GM12878 (cell line): ENCODE measurements around the gene TPSB2. TPM values are rescaled to one million over a fixed set of nuclear protein-coding genes. Genes with fewer than 3 reads are reported as not detected.

Experiments used
- ATAC-seq: fragments of 200-7000 bp; cut with Tn5 transposase; 3 replicates; pipeline ENCODE4 v1.9.1; 2020; ENCODE audit warnings: mild to moderate bottlenecking, moderate library complexity
- BruUV-seq: library from RNA; stranded (reverse); fragments of 400-500 nt; replicated peaks from 2 replicates; lab custom pipeline; 2021; lab: Mats Ljungman, UMichigan
- CTCF ChIA-PET: fragments of 300-600 bp; sonication (Branson Sonifier 250); formaldehyde crosslinking; extraction: SDS; loops from one replicate; lab custom pipeline; 2021; ENCODE audit warnings: inconsistent platforms; lab: Yijun Ruan, JAX
- POLR2A ChIA-PET: fragments of 350-600 bp; formaldehyde crosslinking; extraction: SDS; loops from one replicate; lab custom pipeline; 2021; ENCODE audit warnings: inconsistent platforms; lab: Charles Lee
- RAD21 ChIA-PET: fragments of 300-600 bp; sonication (Branson Sonifier 250); formaldehyde crosslinking; loops from one replicate; lab custom pipeline; 2023; ENCODE audit warnings: antibody characterized with exemption; ENCODE audit not compliant: unreplicated experiment; lab: Charles Lee
- SMC1A ChIA-PET: fragments of 300-600 bp; sonication (Branson Sonifier 250); formaldehyde crosslinking; loops from one replicate; lab custom pipeline; 2023; ENCODE audit not compliant: unreplicated experiment, uncharacterized antibody; lab: Charles Lee
- DNase-seq: peaks from one replicate; pipeline ENCODE4 v3.0.0-alpha.2; 2011; ENCODE audit warnings: low read depth, low spot score
- FAIRE-seq: peaks from 3 replicates; lab custom pipeline; 2011; peaks lifted over from hg19 to GRCh38; lab: Jason Lieb, UNC
- H2AFZ ChIP-seq: 2 replicates; pipeline ENCODE4 v1.6.0; 2011; ENCODE audit warnings: low read depth, low read length, control low read depth; ENCODE audit not compliant: control insufficient read depth
- H3K27ac ChIP-seq: 2 replicates; pipeline ENCODE4 v1.5.1; 2011; ENCODE audit warnings: control low read depth; ENCODE audit not compliant: control insufficient read depth, insufficient read depth
- H3K27me3 ChIP-seq, 2 experiments: replicated peaks in 1 of 2; 2 replicates each; pipeline versions ENCODE4 v1.6.0 to v1.6.1; 2011; ENCODE audit warnings: low read length in 1 of 2; ENCODE audit not compliant: control insufficient read depth in 2 of 2, insufficient read depth in 2 of 2
- H3K36me3 ChIP-seq, 2 experiments: 2 replicates each; pipeline ENCODE4 v1.5.1; 2011; ENCODE audit warnings: low read length in 1 of 2; ENCODE audit not compliant: control insufficient read depth in 2 of 2, insufficient read depth in 2 of 2
- H3K4me1 ChIP-seq: 2 replicates; pipeline ENCODE4 v1.6.1; 2011; ENCODE audit warnings: mild to moderate bottlenecking, low read length, moderate library complexity, mixed read lengths; ENCODE audit not compliant: control insufficient read depth, insufficient read depth
- H3K4me2 ChIP-seq: 2 replicates; pipeline ENCODE4 v1.6.0; 2011; ENCODE audit warnings: control low read depth; ENCODE audit not compliant: control insufficient read depth, insufficient read depth
- H3K4me3 ChIP-seq: fragments of 200-600 bp; sonication (generic); 2 replicates; pipeline ENCODE4 v1.5.1; 2016
- H3K79me2 ChIP-seq: 2 replicates; pipeline ENCODE4 v1.6.0; 2011; ENCODE audit warnings: low read length; ENCODE audit not compliant: control insufficient read depth, insufficient read depth
- H3K9ac ChIP-seq: 2 replicates; pipeline ENCODE4 v1.8.0; 2011; ENCODE audit warnings: low read length, control low read depth, mixed read lengths; ENCODE audit not compliant: control insufficient read depth, insufficient read depth
- H3K9me3 ChIP-seq: replicated peaks from 3 replicates; pipeline ENCODE4 v1.5.1; 2011; ENCODE audit warnings: mild to moderate bottlenecking, low read length; ENCODE audit not compliant: control insufficient read depth, insufficient read depth
- H4K20me1 ChIP-seq: 2 replicates; pipeline ENCODE4 v1.6.0; 2011; ENCODE audit not compliant: control insufficient read depth, insufficient read depth
- CUX1 ChIP-seq: IDR thresholded peaks from 2 replicates; pipeline ENCODE4 v1.6.1; 2012; ENCODE audit warnings: improper control_type of control experiment, low read depth, low read length; ENCODE audit not compliant: insufficient replicate concordance
- MAX ChIP-seq: IDR thresholded peaks from 2 replicates; pipeline ENCODE4 v1.6.1; 2012; ENCODE audit warnings: low read depth, low read length, improper control_type of control experiment
- NBN ChIP-seq: fragments of 450-650 bp; IDR thresholded peaks from 2 replicates; pipeline ENCODE4 v1.6.1; 2016
- TAF1 ChIP-seq: IDR thresholded peaks from 2 replicates; pipeline ENCODE4 v1.6.1; 2011; ENCODE audit warnings: mild to moderate bottlenecking, low read depth, low read length, borderline replicate concordance
- WGBS: methylation state at CpG from one replicate; pipeline ENCODE4 v1.1.6; 2016; ENCODE audit warnings: low lambda C conversion rate; ENCODE audit not compliant: insufficient replicate concordance, insufficient coverage; ENCODE audit errors: missing lambda C conversion rate; 5-methylcytosine and 5-hydroxymethylcytosine counted together
- in situ Hi-C: fragments of 300-500 bp; cut with MboI; formaldehyde crosslinking; loops from 9 replicates; pipeline ENCODE4 v1.14.3; 2018; ENCODE audit warnings: mixed read lengths
- intact Hi-C: fragments of 100-400 bp; cut with micrococcal nuclease; formaldehyde crosslinking; loops from one replicate; pipeline ENCODE4 v1.14.2; 2022; ENCODE audit not compliant: unreplicated experiment
- polyA plus RNA-seq, 11 experiments: library from polyadenylated mRNA; depleted of rRNA in 4 of 11; unstranded in 6 of 11; stranded (reverse) in 5 of 11; fragments of >200 nt; fragmentation: Nextera tagmentation in 4 of 11; fragmentation: Illumina TruSeq in 1 of 11; extraction: Ambion mirVana in 4 of 11; extraction: Trizol in 1 of 11; gene quantifications; 1 replicate in 1 of 11; 2 replicates in 10 of 11; pipeline versions ENCODE4 v1.2.1 to v1.2.3, GENCODE V29; 2011 to 2016; ENCODE audit warnings: inconsistent platforms in 2 of 11, missing spikeins in 2 of 11, low read depth in 1 of 11
- total RNA-seq, 4 experiments: library from RNA; depleted of rRNA in 3 of 4; stranded (reverse); fragments of >200 nt in 3 of 4; fragmentation: Illumina TruSeq in 1 of 4; extraction: Trizol in 1 of 4; gene quantifications; 2 replicates each; pipeline versions ENCODE4 v1.2.1 to v1.2.3, GENCODE V29; 2013 to 2021

The TPSB2 gene
- total and polyA plus RNA-seq, 10 of the 15 experiments (the other 5 are each of a cell fraction or from before 2014, with no cell fraction given): not detected

GRCh38 chr16:1224558-1224957 lies 5.4 kb downstream of the TPSB2 start (continued):
- TF ChIP-seq CUX1 (no peak), MAX (no peak)
- TF ChIP-seq, all 136 proteins: peak for 0

- no peaks in the 10 kb centered on the region for H3K36me3 ChIP-seq
- H2AFZ ChIP-seq: no peak overlapping the region
- RAD21 ChIA-PET: no interaction called here
- in situ Hi-C loops (no loop called here), intact Hi-C loops (no loop called here)
- TF ChIP-seq NBN: no peak
- no peak for TF ChIP-seq TAF1
- H3K9ac ChIP-seq: no peak overlapping the region
- H3K79me2 ChIP-seq: no peaks in the 10 kb centered on the region
- no peak overlapping the region for H3K27ac ChIP-seq
- no peaks in the 10 kb centered on the region for H4K20me1 ChIP-seq
- no peak overlapping the region for H3K4me2 ChIP-seq
- SMC1A ChIA-PET: no interaction called here
- POLR2A ChIA-PET: no interaction called here
- no peaks in the 10 kb centered on the region; a peak in 1 of 4 replicates for H3K27me3 ChIP-seq
- ATAC-seq: no peak
- 39% methylated on average over 38 of the region's 38 CpGs for WGBS
- H3K4me1 ChIP-seq: no peaks in the 10 kb centered on the region
- no peak overlapping the region for H3K4me3 ChIP-seq
- no peak for FAIRE-seq
- no TSS peak for BruUV-seq
- DNase-seq: no peak
- H3K9me3 ChIP-seq: no peaks in the 10 kb centered on the region
- CTCF ChIA-PET: interaction anchor here (0.6 kb wide), 1 partner anchor 171 kb away, joined by 3 read pairs; no protein-coding TSS in a partner anchor
Observed at GRCh38 chr16:1223355-1224214, 6.4 kb downstream of the TPSB2 start.
